ENCODE results near the gene MED8. TPM values are rescaled to one million over a fixed set of nuclear protein-coding genes. Genes with fewer than 3 reads are reported as not detected.
A peak's percentile ranks its signal among the peaks of the same experiment; 100 is the strongest.
"Not testable (repeated sequence)": the region's sequence is repeated elsewhere in the genome, so short reads cannot be mapped to it uniquely, and the experiment has no call there.

The MED8 gene
- total RNA-seq, 1 donor from 2014 or later = 19.7 TPM

- no peak for DNase-seq (ENCODE audit: low spot score)
- ATAC-seq = no peak
Observed at GRCh38 chr1:43422995-43423671, 33.5 kb upstream of the MED8 start.

- no peak for DNase-seq (ENCODE audit: low spot score)
Observed at GRCh38 chr1:43421976-43422750, 32.6 kb upstream of the MED8 start.

GRCh38 chr1:43421396-43421795, 31.8 kb upstream of the MED8 start:
- no peak for DNase-seq (ENCODE audit: low spot score)
- no peak for ATAC-seq

More at GRCh38 chr1:43421976-43422750, 32.6 kb upstream of the MED8 start:
- ATAC-seq = peak; percentile 9

GRCh38 chr1:43420874-43421273, 31.3 kb upstream of the MED8 start:
- no peak for ATAC-seq
- no peak for DNase-seq (ENCODE audit: low spot score)

DNA sequence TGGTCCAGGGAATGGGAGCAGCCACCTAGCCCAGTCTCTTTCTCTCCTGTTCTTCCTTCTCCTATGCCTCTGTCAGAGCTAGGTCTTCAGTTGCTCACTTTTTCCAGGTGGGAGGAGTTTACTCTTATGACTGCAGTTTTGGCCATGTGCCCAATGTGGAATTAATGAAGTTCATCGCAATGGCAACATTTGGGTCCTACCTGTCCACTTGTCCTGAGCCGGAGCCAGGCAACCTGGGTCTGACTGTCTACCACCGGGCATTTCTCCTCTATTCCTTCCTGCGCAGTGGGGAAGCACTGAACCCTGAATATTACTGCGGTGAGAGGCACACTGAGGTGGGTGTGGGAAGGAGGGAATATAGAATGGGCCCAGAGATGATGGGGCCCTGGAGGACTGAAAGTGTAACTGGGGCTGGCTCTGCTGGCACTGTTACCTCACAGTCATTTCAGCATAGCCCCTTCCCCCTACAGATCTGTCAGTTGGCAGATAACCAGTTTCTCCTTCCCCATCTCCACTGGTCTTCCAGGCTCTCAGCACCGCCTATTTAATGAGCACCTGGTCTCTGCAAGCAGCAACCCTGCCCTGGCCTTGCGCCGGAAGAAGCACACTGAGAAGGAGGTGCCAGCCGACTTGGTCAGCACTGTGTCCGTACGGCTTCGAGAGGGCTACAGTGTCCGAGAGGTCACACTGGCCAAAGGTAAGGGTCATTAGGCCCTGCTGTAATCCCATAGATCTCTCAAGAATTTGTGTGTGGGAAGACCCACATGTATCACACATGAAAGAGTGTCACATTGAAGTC, 30.2 kb upstream of the MED8 start:
- DNase-seq (ENCODE audit: low spot score) = peak; percentile 35
- no peak for ATAC-seq

- DNase-seq (ENCODE audit: low spot score) (no peak), ATAC-seq (no peak)
Observed at GRCh38 chr1:43418858-43419257, 29.3 kb upstream of the MED8 start.

DNA sequence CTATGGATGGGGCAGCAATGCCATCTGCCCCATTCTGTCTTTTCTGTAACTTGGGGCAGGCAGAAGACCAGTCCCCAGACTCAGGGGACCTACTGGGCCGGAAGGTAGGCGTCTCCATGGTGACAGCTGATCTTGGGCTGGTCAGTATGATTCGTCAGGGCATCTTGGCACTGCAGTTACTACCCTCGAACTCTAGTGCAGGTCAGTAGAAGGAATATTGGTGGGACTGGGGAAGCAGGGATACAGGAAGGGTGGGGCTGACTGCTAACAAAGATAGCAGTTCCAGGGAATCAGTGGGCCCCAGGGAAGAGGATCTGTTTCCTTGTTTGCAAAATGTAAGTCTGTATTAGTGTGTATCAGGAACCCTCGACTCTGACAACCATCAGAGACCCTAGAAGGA, 26.3 kb upstream of the MED8 start:
- ATAC-seq (no peak), DNase-seq (ENCODE audit: low spot score) (no peak)

DNA sequence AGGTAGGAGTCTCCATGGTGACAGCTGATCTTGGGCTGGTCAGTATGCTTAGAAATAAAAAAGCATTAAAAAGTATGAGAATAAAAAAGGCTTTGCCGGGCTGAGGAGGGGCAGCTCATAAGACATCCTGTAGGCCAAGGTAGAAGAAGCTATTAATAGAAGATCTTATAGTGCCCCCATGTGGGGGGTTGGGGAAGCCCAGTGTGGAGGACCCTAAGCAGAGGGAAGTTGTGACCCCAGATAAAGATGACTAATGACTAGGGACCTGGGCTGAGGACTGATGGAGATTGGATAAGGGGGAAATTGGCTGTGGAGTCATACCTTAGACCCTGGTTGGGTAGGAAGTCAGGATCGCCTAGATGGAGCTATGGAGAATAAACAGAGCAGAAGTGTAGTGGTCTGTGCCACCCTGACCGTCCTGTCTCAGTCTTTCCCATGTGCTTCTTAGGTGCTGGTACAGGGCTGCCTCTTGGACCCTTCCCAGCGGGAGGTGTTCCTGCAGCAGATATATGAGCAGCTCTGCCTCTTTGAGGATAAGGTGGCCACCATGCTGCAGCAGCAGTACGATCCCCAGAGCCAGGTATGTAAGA, 25.1 kb upstream of the MED8 start:
- peak; percentile 90 for ATAC-seq

GRCh38 chr1:43413426-43413825, 23.8 kb upstream of the MED8 start:
- ATAC-seq; DNase-seq (ENCODE audit: low spot score): not testable (repeated sequence)

More for the DNA sequence above, 25.1 kb upstream of the MED8 start:
- no peak for DNase-seq (ENCODE audit: low spot score)

DNA sequence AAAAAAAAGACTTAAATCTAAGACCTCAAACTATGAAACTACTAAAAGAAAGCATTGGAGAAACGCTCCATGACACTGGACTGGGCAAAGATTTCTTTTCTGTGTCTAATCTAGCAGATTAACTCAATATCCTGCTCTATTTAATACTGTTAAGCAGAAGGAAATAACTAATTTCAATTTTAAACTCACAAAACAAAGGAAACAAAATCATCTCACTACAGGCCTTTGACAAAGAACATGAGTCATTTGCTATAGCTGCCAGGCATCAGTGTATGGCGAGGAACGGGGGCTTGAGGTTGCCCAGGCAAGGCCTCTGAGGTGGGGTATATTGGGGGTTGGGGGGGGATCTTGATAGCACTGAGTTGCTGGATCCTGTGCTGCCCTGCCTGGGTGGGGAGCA, 21.0 kb upstream of the MED8 start:
- DNase-seq (ENCODE audit: low spot score) (no peak), ATAC-seq (no peak)

DNA sequence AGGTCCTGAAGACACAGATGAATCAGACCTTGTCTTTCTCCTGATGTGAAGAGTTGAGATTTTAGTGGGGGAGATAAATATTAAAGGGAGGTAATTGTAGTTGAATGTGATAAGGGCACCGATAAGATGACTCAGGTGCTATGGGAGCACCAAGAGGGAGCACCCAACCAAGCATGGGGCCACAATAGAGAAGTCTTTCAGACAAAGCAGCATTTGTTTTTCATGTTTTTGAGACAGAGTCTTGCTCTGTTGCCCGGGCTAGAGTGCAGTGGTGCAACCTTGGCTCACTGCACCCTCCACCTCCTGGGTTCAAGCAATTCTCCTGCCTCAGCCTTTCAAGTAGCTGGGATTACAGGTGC, 16.3 kb upstream of the MED8 start:
- ATAC-seq (no peak), DNase-seq (ENCODE audit: low spot score) (no peak)

- ATAC-seq = no peak
- no peak for DNase-seq (ENCODE audit: low spot score)
Observed at GRCh38 chr1:43405219-43405875, 15.7 kb upstream of the MED8 start.

GRCh38 chr1:43404353-43404752, 14.8 kb upstream of the MED8 start:
- ATAC-seq (no peak), DNase-seq (ENCODE audit: low spot score) (no peak)

GRCh38 chr1:43402089-43402865, 12.7 kb upstream of the MED8 start:
- ATAC-seq = no peak

GRCh38 chr1:43400441-43400840, 10.8 kb upstream of the MED8 start:
- not testable (repeated sequence) for ATAC-seq; DNase-seq (ENCODE audit: low spot score)

More at GRCh38 chr1:43402089-43402865, 12.7 kb upstream of the MED8 start:
- DNase-seq (ENCODE audit: low spot score) = no peak

- DNase-seq (ENCODE audit: low spot score) (no peak), ATAC-seq (no peak)
Observed at GRCh38 chr1:43398227-43398626, 8.6 kb upstream of the MED8 start.

- ATAC-seq = no peak
- DNase-seq (ENCODE audit: low spot score) = no peak
Observed at GRCh38 chr1:43396059-43396458, 6.5 kb upstream of the MED8 start.

- ATAC-seq (no peak), DNase-seq (ENCODE audit: low spot score) (no peak)
Observed at GRCh38 chr1:43395523-43395922, 5.9 kb upstream of the MED8 start.

- ATAC-seq (no peak), DNase-seq (ENCODE audit: low spot score) (no peak)
Observed at GRCh38 chr1:43392702-43393101, 3.1 kb upstream of the MED8 start.

GRCh38 chr1:43388613-43389012, 987 bp downstream of the MED8 start:
- DNase-seq (ENCODE audit: low spot score) (no peak), ATAC-seq (no peak)
